Activated naive CD4-positive, alpha-beta T cell treated with anti-CD3 and anti-CD28 coated beads, Interleukin-2, amount 50 U/mL, for 72 hours (primary cell): ENCODE data around the gene GSTO2. TPM values are rescaled to one million over a fixed set of nuclear protein-coding genes. Genes with fewer than 3 reads are reported as not detected.

Experiments
- ATAC-seq, 2 donors: fragments of 150-1000 bp; cut with Tn5 transposase; 2 replicates each; pipeline ENCODE4 v1.10.0; 2021; ENCODE audit warnings: mild to moderate bottlenecking in 2 of 2, moderate library complexity in 2 of 2
- DNase-seq, 2 donors: peaks; one replicate each; pipeline ENCODE4 v3.0.0; 2021 to 2022; ENCODE audit warnings: low spot score in 2 of 2
- H3K27ac Mint-ChIP-seq, 2 donors: one replicate each; pipeline ENCODE4 v1.8.0; 2022; ENCODE audit warnings: mild to moderate bottlenecking in 2 of 2, mixed read lengths in 2 of 2
- H3K36me3 Mint-ChIP-seq, 2 donors: one replicate each; pipeline ENCODE4 v1.8.0; 2022; ENCODE audit warnings: mixed read lengths in 2 of 2
- H3K9me3 Mint-ChIP-seq, 2 donors: one replicate each; pipeline ENCODE4 v1.8.0; 2022; ENCODE audit warnings: mixed read lengths in 2 of 2
- total RNA-seq, 2 donors: library from RNA; stranded (reverse); gene quantifications; one replicate each; pipeline ENCODE4 v1.2.3, GENCODE V29; 2022

Gene GSTO2
- total RNA-seq, 2 donors from 2014 or later = 1.4 to 1.6 TPM

DNA sequence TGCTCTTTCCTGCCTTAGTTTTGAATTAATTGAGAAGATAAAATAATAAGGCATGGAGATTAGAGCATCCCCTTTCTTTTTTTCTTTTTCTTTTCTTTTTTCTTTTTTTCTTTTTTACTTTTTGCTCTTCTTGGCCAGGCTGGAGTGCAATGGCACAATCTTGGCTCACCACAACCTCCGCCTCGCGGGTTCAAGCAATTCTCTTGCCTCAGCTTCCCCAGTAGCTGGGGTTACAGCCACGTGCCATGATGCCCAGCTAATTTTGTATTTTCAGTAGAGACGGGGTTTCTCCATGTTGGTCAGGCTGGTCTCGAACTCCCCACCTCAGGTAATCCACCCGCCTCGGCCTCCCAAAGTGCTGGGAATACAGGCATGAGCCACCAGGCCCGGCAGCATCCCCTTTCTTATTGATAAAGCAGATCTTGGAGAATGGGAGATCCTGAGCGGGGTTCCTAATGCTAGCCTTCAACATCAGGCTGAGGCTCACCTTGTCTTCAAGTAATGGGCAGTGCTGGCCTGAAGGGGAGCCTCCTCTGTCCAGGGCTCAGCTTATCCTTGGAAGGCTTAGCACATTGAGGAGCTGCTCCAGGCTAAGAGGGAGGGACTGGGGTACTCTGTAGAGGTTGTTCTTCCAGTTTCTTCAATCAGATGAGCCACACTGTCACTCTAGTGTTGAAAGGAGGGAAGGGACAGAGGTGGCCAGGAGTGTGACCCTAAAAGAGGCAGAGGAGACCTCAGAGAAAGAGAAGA lies 27.9 kb downstream of the GSTO2 start:
- no peak overlapping the region for H3K27ac Mint-ChIP-seq
- ATAC-seq (no peak), DNase-seq (no peak)
- H3K9me3 Mint-ChIP-seq = peaks cover 0 to 2% of the 10 kb centered on the region in 2 donors
- peaks cover 0 to 10% of the 10 kb centered on the region in 2 donors for H3K36me3 Mint-ChIP-seq

DNA sequence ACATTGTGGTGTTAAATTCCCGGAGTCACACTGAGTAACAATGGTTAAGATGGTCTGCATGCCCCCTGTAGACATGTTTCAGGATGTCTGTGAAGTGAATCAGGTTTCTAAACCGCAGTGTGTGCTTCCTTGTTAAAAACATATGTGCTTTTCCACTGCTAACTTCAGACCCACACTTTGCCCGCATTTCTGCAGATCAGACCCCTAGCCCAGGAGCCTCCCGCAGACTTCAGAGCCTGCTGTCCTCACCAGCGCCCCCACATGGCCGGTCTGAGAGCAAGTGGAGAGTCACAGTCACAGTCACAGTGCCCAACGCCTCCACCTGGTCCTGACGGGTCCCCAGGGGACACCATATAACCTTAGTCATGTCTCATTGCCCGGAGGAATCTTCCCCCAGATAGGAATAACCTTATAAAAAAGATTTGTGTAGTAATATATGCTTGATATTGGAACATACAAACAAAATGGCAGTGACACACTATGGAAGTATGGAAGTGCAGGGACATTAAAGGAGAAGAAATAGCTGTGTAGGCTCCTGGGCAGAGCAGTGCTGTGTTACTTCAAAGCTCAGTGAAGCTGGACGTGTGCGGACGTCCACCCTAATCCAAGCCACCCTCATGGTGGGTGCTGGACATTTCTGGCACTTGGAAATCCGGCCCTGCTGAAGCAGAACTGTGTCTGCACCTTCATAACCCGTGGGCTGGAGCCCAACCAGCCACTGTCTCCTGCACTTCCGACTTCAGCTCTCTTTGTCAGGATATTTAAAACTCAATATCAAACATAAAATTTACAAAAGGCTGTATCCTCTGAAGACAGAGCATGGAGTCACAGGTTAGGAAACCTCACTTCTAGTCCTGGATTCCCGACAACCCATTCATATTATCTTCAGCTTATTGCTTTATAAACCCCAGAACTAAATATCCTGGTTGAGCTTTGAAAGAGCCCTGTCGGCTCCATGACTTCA lies 29.0 kb downstream of the GSTO2 start:
- peak in 1 of 2 donors; percentile 38 for ATAC-seq
- peak in 1 of 2 donors; percentile 52 for DNase-seq
- Mint-ChIP-seq H3K9me3 (peaks cover 0 to 8% of the 10 kb centered on the region in 2 donors), H3K36me3 (peaks cover 0 to 22% of the 10 kb centered on the region in 2 donors), H3K27ac (peak overlapping the region in 1 of 2 donors; percentile 62)

DNA sequence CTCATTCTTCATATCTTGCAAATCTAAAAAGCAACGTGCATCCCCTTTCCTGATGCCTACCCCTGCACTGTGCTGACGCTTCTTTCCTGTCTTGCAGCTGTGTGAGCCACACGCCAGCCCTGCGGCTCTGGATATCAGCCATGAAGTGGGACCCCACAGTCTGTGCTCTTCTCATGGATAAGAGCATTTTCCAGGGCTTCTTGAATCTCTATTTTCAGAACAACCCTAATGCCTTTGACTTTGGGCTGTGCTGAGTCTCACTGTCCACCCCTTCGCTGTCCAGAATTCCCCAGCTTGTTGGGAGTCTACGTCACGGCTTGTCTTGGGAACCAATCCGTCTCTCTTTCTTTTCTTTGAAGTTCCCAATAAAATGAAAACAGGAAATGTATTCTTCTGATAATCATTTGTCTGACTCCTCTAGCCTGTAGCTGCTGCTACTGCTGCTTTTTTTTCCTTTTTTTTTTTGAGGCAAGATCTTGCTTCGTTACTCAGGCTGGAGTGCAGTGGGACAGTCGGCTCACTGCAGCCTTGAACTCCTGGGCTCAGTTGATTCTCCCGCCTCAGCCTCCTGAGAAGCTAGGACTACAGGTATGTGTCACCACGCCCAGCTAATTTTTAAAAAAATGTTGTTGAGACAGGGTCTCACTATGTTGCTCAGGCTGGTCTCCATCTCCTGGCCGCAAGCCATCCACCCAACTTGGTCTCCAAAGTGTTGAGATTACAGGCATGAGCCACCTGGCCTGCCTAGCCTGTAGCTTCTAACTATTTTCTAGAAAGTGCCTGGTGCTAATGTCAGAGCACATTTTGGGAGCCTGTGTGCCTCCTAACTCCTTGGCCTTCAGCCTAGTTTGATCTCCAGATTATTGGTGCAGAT lies 30.3 kb downstream of the GSTO2 start:
- ATAC-seq = no peak
- Mint-ChIP-seq H3K36me3 (peaks cover 0 to 32% of the 10 kb centered on the region in 2 donors), H3K27ac (peak overlapping the region in 1 of 2 donors; percentile 93), H3K9me3 (peaks cover 0 to 13% of the 10 kb centered on the region in 2 donors)
- no peak for DNase-seq

DNA sequence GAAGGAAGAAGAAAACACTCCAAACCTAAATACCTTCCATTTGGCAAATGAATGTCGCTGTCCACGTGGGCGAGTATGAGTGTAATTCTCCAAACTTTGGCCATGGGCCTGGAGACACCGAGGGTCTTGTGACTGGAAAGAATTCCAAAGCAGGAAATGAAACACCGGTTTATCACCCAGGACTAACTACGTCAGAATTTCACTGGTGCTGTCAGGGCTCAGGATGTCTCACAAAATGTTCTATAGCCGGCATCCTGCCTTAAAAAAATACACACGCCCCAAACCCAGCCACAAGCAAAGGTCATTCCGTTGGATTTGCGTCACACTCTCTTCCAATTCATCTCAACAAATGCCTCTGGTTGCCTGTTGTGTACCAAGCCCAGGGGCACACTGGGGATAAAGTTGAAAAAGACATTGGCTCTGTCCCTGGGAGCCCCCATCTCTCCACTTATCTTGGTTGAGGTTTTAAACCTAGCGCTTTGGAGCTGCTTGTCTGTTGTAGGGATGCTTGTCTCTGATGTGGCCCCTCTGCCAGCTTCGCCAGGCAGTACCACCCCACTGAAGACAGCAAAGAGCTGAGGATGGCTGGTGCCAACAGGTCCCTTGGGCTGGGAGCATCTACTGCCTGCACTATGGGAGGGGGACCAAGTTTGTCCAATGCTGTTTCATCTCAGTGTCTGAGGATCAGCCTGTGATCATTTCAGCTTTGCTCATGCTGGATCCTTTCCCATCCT lies 31.2 kb downstream of the GSTO2 start:
- ATAC-seq = peak; percentile 22 to 54
- no peak for DNase-seq
- Mint-ChIP-seq H3K9me3 (peaks cover 0 to 13% of the 10 kb centered on the region in 2 donors), H3K27ac (peak overlapping the region; percentile 81 to 93), H3K36me3 (peaks cover 0 to 33% of the 10 kb centered on the region in 2 donors)

DNA sequence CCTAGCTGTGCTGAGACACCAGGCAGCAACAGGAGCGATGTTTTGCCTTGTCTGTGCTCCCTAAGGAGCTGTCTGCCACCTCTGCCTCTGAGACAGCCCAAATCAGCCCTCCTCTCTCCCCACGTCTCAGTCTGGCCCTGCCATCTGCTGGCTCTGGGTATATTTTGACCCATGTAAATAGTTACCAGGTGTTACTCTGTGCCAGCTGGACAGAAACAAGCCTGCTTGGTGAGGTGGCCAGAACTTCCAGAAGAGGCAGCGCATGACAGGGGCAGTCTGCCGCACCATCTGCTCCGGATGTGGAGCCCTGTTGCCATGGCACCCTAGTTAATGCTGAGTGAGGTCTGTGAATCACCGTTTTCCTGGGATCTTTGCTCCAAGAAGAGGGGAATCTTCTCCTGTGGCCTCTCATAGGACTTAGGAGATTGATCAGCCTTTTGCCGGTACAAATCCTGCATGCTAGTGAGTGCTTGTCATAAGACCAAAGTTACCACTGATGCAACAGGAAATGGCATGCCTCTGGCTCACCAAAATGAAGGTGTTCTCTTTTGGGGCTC lies 31.8 kb downstream of the GSTO2 start:
- ATAC-seq (peak; percentile 53 to 71), DNase-seq (no peak)
- peaks cover 0 to 33% of the 10 kb centered on the region in 2 donors for H3K36me3 Mint-ChIP-seq
- H3K27ac Mint-ChIP-seq = peak overlapping the region; percentile 81 to 93
- H3K9me3 Mint-ChIP-seq = peaks cover 0 to 13% of the 10 kb centered on the region in 2 donors

DNA sequence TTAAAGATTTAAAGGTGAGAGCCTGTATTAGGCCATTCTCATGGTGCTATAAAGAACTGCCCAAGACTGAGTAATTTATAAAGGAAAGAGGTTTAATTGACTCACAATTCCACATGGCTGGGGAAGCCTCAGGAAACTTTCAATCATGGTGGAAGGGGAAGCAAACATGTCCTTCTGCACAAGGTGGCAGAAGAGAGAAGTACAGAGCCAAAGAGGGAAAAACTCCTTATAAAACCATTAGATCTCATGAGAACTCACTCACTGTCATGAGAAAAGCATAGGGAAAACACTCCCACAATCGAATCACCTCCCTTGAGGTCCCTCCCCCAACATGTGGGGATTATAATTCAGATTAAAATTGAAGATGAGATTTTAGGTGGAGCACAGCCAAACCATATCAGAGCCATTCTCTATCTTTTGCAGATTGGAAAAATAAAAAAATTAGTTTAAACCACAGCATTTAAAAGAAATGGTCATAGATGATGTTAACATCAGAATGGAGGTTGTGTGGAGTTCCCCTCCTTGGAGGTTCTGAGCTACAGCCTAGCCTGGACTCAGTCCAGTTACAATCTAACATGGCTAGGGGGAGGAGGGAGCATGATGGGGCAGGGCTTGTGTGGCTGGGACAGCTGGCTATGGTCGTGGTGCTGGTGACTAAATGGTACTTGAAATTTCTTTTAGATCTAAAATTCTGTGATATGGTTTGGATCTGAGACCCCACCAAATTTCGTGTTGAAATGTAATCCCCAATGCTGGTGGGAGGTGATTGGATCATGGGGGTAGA lies 33.1 kb downstream of the GSTO2 start:
- H3K27ac Mint-ChIP-seq = peak overlapping the region in 1 of 2 donors; percentile 93
- peaks cover 0 to 33% of the 10 kb centered on the region in 2 donors for H3K36me3 Mint-ChIP-seq
- ATAC-seq (peak in 1 of 2 donors; percentile 9), DNase-seq (no peak)
- peaks cover 0 to 13% of the 10 kb centered on the region in 2 donors for H3K9me3 Mint-ChIP-seq

DNA sequence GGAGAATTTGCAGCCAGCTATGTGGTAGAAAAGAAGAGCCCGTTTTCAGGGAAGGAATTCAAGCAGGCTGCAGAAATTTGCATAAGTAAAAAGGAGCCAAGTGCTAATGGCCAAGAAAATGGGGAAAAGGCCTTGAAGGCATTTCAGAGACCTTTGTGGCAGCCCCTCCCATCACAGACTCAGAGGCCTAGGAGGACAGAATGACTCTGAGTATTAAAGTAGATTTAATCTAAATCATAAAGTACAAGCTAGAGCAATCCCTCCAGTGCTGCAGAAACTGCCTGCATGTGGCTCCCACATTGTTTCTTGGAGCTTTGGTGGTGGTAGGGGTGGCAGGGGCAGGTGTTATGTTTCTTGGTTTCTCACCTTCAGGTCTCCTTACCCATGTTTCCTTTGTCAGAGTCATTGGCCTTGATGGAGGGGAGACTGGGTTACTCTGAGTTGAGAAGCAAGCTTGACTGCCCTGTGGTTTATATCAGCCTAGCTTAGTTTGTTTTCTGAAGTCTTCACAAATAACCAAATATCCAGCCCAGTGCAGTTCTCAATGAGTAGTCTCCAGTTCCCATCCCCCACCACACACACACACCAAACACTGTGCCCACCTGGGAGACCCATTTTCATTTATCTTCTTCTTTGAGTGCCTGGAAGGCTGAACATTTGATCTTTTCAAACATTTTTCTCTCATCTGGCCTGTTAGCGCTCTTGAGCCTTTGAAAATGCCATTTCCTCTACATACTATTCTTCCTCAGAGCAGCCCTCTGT lies 34.8 kb downstream of the GSTO2 start:
- H3K9me3 Mint-ChIP-seq = peaks cover 0 to 13% of the 10 kb centered on the region in 2 donors
- peak overlapping the region; percentile 13 to 42 for H3K27ac Mint-ChIP-seq
- DNase-seq (no peak), ATAC-seq (no peak)
- peaks cover 0 to 33% of the 10 kb centered on the region in 2 donors for H3K36me3 Mint-ChIP-seq

DNA sequence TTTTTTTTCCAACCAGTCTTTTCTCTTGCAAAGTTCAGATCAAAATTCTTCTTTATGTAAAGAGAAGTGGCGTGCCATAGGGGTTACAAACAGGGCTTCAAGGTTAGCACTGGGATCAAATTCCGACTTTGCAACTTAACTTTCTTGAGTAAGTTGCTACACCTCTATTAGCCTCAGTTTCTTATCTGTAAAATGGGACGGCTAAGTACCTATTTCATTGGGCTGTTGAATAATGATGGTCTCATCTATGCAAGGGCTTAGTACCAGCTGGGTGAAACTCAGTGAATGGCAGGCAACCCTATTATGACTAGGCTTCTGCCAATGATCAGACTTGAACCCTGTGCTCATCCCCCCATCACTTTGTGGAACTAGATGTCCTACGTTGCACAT lies 35.4 kb downstream of the GSTO2 start:
- ATAC-seq (no peak), DNase-seq (no peak)
- peaks cover 0 to 13% of the 10 kb centered on the region in 2 donors for H3K9me3 Mint-ChIP-seq
- H3K27ac Mint-ChIP-seq = peak overlapping the region in 1 of 2 donors; percentile 13
- peaks cover 0 to 33% of the 10 kb centered on the region in 2 donors for H3K36me3 Mint-ChIP-seq

DNA sequence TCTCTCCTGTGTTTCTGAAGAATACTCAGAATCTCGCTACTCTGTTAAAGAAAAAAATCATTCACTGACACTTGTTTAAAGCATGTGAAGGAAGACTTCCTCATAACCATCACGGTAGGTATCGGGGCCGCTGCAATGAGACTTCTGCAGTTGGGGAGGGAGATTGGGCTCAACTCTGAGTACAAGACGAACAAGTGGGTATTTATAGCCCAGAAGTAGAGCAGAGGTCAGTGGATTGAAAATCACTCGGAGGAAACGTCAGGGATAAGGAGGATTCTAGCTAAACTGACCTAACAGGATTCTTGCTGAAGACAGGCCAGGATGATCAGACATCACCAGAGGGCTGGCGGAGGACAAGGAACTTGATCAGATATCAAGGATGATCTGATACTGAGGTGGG lies 35.9 kb downstream of the GSTO2 start:
- H3K36me3 Mint-ChIP-seq = peaks cover 0 to 37% of the 10 kb centered on the region in 2 donors
- DNase-seq = no peak
- no peak overlapping the region for H3K27ac Mint-ChIP-seq
- no peak for ATAC-seq
- peaks cover 0 to 13% of the 10 kb centered on the region in 2 donors for H3K9me3 Mint-ChIP-seq

DNA sequence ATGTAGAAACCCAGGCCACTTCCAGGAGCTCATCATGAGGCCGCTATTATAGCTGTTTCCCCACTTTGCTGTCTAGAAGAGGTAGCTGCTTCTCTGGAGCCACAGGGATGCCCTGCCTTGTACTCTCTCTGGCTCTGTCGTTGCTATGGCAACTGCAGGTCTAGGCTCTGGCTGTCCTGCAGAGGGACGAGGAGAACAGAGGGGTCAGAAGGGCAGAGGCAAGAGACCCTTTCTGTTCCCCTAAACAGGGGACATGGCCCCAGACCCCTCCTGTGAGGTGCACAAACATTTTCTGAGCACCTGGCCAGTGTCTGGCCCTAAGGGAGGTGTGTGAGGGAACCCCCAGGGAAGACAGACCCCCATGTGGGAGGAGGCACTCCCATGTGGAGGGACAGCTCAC lies 37.9 kb downstream of the GSTO2 start:
- peaks cover 5 to 43% of the 10 kb centered on the region in 2 donors for H3K36me3 Mint-ChIP-seq
- H3K27ac Mint-ChIP-seq = peak overlapping the region in 1 of 2 donors; percentile 69
- H3K9me3 Mint-ChIP-seq = peaks cover 0 to 11% of the 10 kb centered on the region in 2 donors
- DNase-seq (no peak), ATAC-seq (no peak)

DNA sequence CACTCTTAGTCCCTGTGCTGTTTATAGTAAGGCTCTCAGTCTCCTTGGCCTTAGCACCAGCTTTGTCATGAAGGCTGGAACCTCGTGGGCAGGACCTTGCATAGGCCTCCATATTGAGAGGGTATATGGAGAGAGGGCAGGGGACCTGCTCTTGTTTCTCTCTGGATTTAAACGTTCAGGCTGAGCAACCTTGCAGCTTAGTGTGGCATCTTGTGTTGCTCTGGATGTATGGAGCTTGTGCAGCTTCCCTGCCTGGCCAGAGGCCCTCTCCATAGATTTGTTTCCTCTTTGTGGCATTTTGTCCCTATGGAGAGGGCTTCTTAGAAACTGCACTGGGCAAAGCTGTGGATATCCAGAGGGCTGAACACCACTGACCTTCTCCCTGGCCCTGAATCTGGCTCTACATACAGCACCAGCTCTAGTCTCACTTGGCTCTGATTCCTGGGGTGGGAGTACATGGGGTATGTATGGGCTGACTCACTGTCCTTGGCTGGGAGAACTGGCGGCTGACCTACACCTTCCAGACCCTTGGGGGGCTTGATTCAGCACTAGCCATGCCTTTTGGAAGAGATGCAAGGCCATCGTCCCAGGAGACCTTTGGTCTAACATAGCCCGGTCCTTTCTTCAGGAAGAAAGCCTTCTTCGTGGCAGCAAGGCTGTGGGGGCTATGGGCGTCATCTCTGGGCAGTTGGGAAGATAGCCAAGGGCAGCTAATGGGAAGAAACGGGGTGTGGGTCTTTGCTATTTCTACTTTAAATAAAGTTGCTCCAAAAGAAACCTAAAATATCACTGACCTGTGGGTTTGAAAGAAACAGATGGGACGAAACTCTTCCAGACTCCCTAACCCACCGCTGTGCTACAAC lies 38.8 kb downstream of the GSTO2 start:
- H3K9me3 Mint-ChIP-seq = peaks cover 0 to 6% of the 10 kb centered on the region in 2 donors
- DNase-seq = no peak
- peak overlapping the region; percentile 31 to 62 for H3K27ac Mint-ChIP-seq
- ATAC-seq = no peak
- peaks cover 11 to 40% of the 10 kb centered on the region in 2 donors for H3K36me3 Mint-ChIP-seq

DNA sequence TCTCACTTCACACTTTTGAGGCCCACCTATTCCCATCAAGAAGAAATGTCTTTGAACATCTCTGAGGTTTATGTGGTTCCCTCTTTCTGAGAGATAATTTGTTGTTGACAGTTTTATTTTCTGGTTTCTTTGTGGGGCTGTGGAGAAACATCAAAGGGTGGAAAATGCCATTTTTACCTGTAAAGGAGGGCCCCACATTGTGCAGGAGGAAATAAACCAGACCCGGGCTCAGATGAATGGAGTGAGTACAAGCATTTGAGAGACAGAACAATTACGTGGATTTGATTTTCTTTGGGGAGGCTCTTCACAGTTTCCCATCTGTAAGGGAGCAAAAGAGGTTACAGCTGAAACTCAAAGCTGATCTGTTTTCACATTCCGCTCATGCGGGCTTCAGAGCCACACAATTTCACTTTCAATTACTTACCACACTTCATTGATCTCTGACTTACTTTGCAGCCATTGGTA lies 39.5 kb downstream of the GSTO2 start:
- peak in 1 of 2 donors; percentile 29 for DNase-seq
- peaks cover 0 to under 1% of the 10 kb centered on the region in 2 donors for H3K9me3 Mint-ChIP-seq
- H3K27ac Mint-ChIP-seq = peak overlapping the region; percentile 31 to 62
- peaks cover 16 to 38% of the 10 kb centered on the region in 2 donors for H3K36me3 Mint-ChIP-seq
- peak; percentile 65 to 87 for ATAC-seq
